Fibroblast of villous mesenchyme (primary cell): ENCODE results near the gene PRKN. TPM values are rescaled to one million over a fixed set of nuclear protein-coding genes. Genes with fewer than 3 reads are reported as not detected.

Experiments
- DNase-seq: peaks from one replicate; pipeline ENCODE4 v3.0.0-alpha.2; 2010; ENCODE audit warnings: low read depth
- H3K4me3 ChIP-seq: 2 replicates; pipeline ENCODE4 v1.5.1; 2011; ENCODE audit warnings: low read depth, mild to moderate bottlenecking, low read length
- CTCF ChIP-seq: IDR thresholded peaks from 2 replicates; pipeline ENCODE4 v1.5.1; 2012; ENCODE audit warnings: low read depth, mild to moderate bottlenecking, low read length; ENCODE audit not compliant: insufficient read depth
- total RNA-seq: library from RNA; depleted of rRNA; stranded (reverse); fragments of >200 nt; gene quantifications from 2 replicates; pipeline ENCODE4 v1.2.3, GENCODE V29; 2012

Gene PRKN
- total RNA-seq, 1 donor = 2.2 TPM

DNA sequence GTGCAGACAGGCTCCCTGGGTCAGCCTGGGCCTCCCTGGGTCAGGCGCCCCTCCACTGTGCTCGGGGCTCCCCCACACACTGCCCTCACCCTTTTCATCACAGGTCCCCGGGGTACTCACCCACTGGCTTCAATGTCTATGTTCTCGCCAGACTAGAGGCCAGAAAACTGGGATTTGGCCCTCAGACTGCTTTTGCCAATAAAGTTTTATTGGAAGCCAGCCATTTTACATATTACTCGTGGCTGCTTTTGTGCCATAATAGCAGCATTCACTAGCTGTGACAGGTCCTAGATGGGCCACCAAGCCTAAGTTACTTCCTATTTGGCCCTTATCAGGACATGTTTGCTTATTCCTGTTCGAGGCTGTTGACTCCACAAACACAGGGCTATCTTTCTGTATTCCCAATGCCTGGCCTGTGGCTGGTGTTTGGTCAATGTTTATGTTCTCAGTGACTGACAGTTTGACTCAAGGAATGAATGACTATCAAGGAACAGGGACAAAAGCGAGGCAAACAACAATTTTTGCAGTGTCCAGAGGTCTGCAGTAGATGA, 928.6 kb downstream of the PRKN start:
- TF ChIP-seq CTCF = no peak
- DNase-seq = no peak
- H3K4me3 ChIP-seq = no peak overlapping the region

DNA sequence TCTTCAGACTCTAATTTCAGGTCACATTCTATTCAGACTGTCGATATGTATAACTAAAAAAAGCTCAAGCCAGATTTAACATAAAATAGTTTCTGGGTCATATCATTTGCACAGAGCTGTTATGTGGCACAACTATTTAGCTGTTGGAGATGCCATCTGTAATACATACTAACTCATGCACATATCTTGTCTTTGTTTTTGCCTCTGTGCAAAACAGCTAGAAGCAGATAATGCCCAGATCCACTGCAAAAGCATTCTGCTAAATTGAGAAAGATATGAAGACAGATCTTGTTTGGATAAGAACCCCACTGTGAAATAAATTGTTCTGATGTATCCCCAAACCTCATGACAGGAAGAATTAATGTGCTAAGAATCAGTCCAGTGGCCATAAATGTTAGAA, 930.9 kb downstream of the PRKN start:
- no peak for TF ChIP-seq CTCF
- H3K4me3 ChIP-seq = no peak overlapping the region
- DNase-seq = no peak

DNA sequence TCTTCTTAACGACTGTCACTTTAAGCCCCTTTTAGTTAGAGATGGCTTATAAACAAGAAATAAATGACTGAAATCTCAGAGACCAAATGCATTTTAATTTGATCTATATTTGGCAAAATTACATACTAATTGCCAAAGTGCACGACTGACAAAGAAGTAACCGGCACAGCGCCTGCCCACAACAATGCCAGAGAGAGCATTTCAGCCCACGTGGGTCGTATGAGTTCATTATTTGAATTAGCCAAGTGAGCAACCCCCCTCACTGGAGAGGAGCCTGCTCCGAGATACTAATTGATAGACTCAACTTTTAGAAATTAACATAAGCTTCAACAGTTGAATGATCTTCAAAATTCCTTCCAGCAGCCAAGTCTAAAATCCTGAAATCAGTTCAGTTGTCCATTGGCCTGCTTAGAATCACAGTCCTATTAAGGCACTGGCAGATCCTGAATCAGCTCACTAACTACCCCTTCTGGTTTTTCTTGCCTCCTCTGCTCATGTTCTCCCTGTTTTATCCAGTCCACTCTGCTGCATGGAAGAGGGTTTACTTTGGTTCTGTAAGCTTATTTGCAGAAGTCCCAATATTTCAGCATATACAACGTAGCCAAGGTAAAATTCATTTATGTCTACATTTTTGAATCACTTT, 934.6 kb downstream of the PRKN start:
- no peak for TF ChIP-seq CTCF
- H3K4me3 ChIP-seq = no peak overlapping the region
- DNase-seq = no peak

DNA sequence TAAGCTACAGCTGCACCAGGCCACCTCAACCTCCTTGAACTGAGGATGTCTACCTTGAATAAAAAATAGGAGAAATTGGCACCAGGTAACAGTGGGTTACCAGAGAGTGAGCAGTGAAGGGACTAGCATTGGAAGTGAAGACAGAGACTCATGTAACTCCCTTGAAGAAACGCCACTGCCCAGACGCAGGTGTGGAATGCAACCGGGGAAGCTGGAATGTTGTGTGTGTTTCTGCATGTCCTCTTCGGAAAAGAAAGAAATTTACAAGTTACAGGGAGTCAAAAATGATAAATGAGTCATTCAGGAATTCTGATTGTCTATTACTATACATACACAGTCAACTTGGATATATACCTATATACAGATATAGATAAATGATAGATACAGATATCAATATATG, 939.0 kb downstream of the PRKN start:
- H3K4me3 ChIP-seq = no peak overlapping the region
- no peak for TF ChIP-seq CTCF
- no peak for DNase-seq

GRCh38 chr6:161772176-161772575, 955.4 kb downstream of the PRKN start:
- no peak overlapping the region for H3K4me3 ChIP-seq
- TF ChIP-seq CTCF = no peak
- no peak for DNase-seq

DNA sequence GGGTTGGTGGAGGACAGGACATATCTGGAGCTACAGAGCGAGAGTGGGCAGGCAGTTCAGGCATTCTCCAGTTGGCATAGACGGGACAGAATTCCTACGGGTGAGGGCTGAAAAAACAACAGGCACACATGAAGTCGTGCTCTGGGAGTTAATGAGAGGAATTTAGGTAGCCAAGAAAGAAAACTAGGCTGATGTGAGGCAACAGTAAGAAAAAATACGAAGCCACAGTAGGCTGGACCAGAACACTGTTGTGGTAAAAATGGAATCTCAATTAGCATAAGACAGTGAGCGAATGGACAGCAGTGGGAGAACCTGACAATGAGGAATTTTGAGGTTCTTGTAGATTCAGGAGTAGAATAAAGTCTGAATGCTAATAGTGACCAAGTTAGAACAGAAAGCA, 965.6 kb downstream of the PRKN start:
- TF ChIP-seq CTCF = no peak
- DNase-seq = no peak
- no peak overlapping the region for H3K4me3 ChIP-seq

DNA sequence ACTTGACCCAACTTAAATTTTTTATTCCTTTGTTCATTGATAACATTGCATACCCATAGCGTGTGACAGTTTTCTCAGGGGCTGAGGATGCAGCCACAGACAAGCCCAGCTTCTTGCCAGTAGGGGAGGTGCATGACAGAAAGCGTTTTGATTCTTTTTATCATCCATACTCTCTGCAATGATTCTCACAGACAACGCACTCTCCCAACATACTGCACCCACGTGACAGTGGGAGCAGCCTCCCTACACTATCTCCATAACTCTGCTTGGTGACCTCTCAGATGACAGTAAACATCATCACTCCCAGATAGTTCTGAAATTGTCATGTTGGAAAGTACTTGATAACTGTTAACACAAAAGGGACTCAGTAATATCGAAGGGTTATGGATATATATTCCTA, 972.5 kb downstream of the PRKN start:
- no peak for TF ChIP-seq CTCF
- no peak overlapping the region for H3K4me3 ChIP-seq
- no peak for DNase-seq
